ENCODE measurements around the gene ZDHHC24.

ZDHHC24 gene

DNA sequence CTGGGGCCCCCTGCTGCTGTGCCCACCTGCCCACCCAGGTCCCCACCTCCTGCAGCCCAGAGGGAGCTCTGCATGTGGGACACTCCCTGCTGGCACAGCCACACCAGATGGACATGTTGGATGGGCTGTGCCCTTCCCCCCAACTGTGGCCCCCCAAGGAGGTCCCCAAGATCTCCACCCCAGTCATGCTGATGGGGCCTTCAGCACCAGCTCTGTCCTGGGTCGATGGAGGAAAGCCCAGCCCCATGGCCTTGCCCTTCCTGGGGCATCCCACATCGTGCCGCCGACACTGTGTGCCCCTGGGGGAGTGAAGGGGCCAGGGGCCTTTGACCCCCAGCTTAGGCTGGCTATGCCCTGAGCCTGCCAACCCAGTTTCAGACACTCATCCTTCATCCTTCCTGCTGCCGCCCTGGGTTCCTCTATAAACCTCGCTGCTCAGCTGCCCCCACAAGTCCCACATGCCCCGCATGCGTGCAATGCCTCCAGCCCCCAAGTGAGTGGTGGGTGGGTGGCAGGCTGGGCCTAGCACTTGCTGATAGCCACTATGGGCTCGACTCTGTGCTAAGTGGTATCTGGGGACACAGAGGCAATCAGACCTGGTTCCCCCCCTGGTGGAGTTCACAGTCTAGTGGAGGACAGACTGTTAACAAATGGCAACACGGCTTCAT lies 69.5 kb downstream of the ZDHHC24 start:
- TF ChIP-seq, protein P1, sequence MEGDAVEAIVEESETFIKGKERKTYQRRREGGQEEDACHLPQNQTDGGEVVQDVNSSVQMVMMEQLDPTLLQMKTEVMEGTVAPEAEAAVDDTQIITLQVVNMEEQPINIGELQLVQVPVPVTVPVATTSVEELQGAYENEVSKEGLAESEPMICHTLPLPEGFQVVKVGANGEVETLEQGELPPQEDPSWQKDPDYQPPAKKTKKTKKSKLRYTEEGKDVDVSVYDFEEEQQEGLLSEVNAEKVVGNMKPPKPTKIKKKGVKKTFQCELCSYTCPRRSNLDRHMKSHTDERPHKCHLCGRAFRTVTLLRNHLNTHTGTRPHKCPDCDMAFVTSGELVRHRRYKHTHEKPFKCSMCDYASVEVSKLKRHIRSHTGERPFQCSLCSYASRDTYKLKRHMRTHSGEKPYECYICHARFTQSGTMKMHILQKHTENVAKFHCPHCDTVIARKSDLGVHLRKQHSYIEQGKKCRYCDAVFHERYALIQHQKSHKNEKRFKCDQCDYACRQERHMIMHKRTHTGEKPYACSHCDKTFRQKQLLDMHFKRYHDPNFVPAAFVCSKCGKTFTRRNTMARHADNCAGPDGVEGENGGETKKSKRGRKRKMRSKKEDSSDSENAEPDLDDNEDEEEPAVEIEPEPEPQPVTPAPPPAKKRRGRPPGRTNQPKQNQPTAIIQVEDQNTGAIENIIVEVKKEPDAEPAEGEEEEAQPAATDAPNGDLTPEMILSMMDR (IDR thresholded peaks at IDR 0.05), result no peak

DNA sequence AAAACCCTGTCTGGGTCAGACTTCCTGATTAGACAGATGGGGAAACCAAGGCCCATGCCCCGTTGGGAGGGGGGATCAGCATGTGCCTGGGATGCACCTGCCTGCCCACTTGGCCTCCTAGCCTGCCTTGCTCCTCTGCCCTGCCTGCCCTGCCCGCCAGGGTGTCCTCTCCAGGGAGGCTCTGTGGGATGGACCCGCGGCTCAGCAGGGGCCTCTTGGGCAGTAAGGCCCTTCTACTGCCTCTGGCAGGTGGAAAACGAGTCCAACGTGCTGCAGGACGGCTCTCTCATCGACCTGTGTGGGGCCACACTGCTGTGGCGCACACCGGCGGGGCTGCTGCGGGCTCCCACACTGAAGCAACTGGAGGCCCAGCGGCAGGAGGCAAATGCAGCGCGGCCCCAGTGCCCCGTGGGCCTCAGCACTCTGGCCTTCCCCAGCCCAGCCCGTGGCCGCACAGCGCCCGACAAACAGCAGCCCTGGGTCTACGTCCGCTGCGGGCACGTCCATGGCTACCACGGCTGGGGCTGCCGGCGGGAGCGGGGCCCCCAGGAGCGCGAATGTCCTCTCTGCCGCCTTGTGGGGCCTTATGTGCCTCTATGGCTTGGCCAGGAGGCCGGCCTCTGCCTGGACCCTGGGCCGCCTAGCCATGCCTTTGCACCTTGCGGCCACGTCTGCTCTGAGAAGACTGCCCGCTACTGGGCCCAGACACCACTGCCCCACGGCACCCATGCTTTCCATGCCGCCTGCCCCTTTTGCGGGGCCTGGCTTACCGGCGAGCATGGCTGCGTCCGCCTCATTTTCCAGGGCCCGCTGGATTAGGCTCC lies 70.3 kb downstream of the ZDHHC24 start:
- TF ChIP-seq, protein P1 (IDR thresholded peaks at IDR 0.05), result no peak

DNA sequence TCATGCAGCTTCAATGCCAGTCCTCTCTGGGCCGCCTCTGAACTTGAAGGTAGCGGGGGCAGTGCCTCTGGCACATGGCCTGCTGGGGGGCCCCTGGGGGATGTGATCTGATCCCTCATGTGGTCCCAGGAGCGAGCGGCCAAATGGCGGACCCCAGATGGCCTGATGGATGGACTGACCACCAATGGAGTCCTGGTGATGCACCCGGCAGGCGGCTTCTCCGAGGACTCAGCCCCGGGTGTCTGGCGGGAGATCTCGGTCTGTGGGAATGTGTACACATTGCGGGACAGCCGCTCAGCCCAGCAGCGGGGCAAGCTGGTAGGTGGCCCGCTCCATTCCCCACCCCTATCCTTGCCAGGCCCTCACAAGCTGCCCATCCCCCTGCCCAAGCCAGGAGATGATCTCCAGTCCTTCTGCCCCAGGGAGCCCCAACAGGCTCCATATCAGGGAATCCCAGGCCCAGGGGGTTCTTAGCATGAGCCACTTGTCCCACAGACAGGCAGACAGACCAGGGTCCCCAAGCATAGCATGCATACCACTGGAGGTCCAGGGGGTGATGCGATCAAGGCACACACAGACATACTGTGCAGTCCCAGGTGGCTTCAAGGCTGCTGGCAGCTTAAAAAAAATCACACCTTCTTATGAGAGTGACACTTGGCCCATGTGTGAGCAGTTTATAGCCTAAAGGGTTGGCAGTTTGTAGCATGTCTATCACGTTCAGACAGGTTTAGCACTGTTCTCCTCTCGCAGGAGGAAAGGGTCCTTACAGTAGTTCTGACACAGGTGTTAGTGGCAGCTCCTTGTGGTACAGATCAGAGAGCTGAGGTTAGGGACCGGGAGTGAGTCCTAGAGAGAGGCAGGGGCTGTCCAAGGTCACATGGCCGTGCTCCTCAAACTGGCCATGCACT lies 72.0 kb downstream of the ZDHHC24 start:
- TF ChIP-seq, protein P1 (IDR thresholded peaks at IDR 0.05), result no peak

DNA sequence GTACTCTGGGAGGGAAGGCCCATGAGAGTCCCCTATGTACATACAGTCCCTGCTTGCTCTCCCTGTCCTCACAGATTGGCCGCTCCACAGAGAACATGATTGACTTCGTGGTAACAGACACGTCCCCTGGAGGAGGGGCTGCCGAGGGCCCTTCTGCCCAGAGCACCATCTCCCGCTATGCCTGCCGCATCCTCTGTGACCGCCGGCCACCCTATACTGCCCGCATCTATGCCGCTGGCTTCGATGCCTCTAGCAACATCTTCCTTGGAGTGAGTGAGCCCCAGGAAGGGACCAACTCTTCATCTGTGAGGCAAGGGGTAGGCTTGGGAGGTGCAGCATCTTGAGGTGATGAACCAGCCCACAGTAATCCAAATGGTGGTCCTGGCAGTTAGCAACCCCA lies 72.7 kb downstream of the ZDHHC24 start:
- TF ChIP-seq, protein P1 (IDR thresholded peaks at IDR 0.05), result no peak

DNA sequence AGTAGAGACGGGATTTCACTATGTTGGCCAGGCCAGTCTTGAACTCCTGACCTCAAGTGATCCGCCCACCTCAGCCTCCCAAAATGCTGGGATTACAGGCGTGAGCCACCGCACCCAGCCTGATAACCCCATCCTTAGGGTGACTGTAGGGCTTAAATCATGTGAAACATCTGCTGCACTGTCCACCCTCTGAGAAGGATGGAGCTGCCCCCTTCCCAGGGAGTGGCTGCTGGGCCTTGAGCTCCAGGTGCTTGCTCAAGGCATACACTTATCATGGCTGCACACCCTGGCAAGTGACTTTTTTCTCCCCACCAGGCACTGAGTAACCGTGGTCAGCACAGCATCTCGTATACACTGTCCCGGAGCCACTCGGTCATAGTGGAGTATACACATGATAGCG lies 73.8 kb downstream of the ZDHHC24 start:
- TF ChIP-seq, protein P1 (IDR thresholded peaks at IDR 0.05), result no peak

DNA sequence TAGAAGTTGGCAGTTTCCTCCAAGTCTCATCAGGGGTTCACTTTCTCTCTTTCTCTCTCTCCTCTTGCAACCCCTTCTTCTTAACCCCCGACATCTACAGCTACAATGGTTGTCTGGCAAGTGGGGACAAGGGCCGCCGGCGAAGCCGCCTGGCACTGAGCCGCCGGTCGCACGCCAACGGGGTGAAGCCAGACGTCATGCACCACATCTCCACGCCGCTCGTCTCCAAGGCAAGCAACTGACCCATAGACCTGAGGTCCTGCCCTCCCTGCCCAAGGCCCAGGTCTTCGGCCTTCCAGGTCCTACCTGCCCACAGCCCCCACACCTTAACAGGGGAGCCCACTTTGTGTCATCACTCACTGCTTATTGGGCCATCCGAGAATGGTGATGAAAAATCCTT lies 74.7 kb downstream of the ZDHHC24 start:
- TF ChIP-seq, protein P1 (IDR thresholded peaks at IDR 0.05), result no peak
